ENCODE data around the gene CDH13.
A peak's percentile ranks its signal among the peaks of the same experiment; 100 is the strongest.

CDH13 gene

DNA sequence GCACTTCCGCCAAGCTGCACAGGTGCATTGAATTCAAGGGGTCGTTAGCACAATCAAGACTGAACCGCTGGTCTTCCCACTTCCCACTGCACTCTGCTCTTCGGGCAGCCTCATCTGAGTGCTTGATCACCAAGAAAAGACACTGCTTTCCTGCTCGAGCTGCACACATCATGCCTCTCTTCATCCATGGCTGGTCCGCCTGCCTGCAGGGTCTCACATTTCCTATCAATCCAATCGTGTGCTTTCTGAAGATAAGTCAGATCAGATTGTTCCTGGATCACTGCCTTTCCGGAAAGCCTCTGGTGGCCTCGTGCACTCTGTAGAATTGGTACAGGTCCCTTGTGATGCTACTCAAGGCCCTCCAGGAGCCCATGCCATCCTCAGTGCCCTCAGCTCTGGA is 1150.2 kb downstream of the CDH13 start:
- ATAC-seq: no peak
- TF ChIP-seq, protein P1, sequence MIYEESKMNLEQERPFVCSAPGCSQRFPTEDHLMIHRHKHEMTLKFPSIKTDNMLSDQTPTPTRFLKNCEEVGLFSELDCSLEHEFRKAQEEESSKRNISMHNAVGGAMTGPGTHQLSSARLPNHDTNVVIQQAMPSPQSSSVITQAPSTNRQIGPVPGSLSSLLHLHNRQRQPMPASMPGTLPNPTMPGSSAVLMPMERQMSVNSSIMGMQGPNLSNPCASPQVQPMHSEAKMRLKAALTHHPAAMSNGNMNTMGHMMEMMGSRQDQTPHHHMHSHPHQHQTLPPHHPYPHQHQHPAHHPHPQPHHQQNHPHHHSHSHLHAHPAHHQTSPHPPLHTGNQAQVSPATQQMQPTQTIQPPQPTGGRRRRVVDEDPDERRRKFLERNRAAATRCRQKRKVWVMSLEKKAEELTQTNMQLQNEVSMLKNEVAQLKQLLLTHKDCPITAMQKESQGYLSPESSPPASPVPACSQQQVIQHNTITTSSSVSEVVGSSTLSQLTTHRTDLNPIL (CRISPR knock-in tag; IDR thresholded peaks at IDR 0.05; ENCODE audit: low read depth): no peak
- TF ChIP-seq, protein P2, sequence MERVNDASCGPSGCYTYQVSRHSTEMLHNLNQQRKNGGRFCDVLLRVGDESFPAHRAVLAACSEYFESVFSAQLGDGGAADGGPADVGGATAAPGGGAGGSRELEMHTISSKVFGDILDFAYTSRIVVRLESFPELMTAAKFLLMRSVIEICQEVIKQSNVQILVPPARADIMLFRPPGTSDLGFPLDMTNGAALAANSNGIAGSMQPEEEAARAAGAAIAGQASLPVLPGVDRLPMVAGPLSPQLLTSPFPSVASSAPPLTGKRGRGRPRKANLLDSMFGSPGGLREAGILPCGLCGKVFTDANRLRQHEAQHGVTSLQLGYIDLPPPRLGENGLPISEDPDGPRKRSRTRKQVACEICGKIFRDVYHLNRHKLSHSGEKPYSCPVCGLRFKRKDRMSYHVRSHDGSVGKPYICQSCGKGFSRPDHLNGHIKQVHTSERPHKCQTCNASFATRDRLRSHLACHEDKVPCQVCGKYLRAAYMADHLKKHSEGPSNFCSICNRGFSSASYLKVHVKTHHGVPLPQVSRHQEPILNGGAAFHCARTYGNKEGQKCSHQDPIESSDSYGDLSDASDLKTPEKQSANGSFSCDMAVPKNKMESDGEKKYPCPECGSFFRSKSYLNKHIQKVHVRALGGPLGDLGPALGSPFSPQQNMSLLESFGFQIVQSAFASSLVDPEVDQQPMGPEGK (CRISPR knock-in tag; IDR thresholded peaks at IDR 0.05; ENCODE audit: borderline replicate concordance): no peak

DNA sequence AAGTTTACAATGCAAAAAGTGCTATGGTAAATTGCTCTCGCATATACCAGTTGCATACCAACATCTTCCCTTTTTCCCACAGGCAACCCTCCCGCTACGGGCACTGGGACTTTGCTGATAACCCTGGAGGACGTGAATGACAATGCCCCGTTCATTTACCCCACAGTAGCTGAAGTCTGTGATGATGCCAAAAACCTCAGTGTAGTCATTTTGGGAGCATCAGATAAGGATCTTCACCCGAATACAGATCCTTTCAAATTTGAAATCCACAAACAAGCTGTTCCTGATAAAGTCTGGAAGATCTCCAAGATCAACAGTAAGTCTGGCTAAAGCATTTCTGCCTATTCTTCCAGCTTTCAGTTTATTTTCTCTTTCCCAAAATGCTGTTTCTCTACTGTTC is 1153.1 kb downstream of the CDH13 start:
- no peak for TF ChIP-seq SNAI2 (CRISPR knock-in tag; IDR thresholded peaks at IDR 0.05)
- 0 out of 2 replicates have a peak, but pooled peaks have one; percentile 20 for TF ChIP-seq ZFP3 (CRISPR knock-in tag; IDR thresholded peaks at IDR 0.05)
- TF ChIP-seq, protein P2 (CRISPR knock-in tag; IDR thresholded peaks at IDR 0.05; ENCODE audit: borderline replicate concordance): no peak
- 0 out of 3 replicates have a peak, but pooled peaks have one; percentile 30 for ATAC-seq

DNA sequence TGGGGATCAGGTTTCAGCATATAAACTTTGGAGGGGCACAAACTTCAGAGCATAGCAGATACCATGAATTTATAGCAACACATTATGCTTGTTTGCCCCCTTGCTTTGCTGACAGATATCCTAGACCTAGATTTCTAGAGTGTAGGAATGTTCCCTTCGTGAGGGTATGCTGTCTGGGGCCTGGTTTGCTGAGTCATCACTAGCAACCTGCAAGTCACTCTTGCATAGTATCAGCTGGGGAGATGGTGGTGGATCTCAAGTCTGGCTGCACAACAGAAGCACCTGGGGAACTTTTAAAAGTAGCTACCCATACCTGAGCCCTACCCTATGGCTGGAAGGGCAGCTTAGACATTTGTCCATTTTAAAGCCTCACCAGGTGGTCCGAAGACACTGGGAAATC is 1158.7 kb downstream of the CDH13 start:
- no peak for ATAC-seq
- TF ChIP-seq ZC3H10 (CRISPR knock-in tag; IDR thresholded peaks at IDR 0.05) (no peak), TCF4 (CRISPR knock-in tag; IDR thresholded peaks at IDR 0.05; ENCODE audit: borderline replicate concordance) (no peak), OSR1 (CRISPR knock-in tag; IDR thresholded peaks at IDR 0.05) (no peak), SNAI2 (CRISPR knock-in tag; IDR thresholded peaks at IDR 0.05) (no peak), ZNF8 (CRISPR knock-in tag; IDR thresholded peaks at IDR 0.05) (no peak), CSDC2 (CRISPR knock-in tag; IDR thresholded peaks at IDR 0.05) (no peak), TOX (CRISPR knock-in tag; IDR thresholded peaks at IDR 0.05; ENCODE audit: borderline replicate concordance) (no peak), ZNF565 (CRISPR knock-in tag; conservative IDR thresholded peaks at IDR 0.05; ENCODE audit: low read depth) (no peak), ARNTL (CRISPR knock-in tag; IDR thresholded peaks at IDR 0.05; ENCODE audit: borderline replicate concordance, low read depth) (no peak)
- TF ChIP-seq, protein P1 (CRISPR knock-in tag; IDR thresholded peaks at IDR 0.05; ENCODE audit: low read depth): no peak
- TF ChIP-seq, protein P3, sequence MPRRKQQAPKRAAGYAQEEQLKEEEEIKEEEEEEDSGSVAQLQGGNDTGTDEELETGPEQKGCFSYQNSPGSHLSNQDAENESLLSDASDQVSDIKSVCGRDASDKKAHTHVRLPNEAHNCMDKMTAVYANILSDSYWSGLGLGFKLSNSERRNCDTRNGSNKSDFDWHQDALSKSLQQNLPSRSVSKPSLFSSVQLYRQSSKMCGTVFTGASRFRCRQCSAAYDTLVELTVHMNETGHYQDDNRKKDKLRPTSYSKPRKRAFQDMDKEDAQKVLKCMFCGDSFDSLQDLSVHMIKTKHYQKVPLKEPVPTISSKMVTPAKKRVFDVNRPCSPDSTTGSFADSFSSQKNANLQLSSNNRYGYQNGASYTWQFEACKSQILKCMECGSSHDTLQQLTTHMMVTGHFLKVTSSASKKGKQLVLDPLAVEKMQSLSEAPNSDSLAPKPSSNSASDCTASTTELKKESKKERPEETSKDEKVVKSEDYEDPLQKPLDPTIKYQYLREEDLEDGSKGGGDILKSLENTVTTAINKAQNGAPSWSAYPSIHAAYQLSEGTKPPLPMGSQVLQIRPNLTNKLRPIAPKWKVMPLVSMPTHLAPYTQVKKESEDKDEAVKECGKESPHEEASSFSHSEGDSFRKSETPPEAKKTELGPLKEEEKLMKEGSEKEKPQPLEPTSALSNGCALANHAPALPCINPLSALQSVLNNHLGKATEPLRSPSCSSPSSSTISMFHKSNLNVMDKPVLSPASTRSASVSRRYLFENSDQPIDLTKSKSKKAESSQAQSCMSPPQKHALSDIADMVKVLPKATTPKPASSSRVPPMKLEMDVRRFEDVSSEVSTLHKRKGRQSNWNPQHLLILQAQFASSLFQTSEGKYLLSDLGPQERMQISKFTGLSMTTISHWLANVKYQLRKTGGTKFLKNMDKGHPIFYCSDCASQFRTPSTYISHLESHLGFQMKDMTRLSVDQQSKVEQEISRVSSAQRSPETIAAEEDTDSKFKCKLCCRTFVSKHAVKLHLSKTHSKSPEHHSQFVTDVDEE (CRISPR knock-in tag; IDR thresholded peaks at IDR 0.05): no peak
- TF ChIP-seq, protein P4, sequence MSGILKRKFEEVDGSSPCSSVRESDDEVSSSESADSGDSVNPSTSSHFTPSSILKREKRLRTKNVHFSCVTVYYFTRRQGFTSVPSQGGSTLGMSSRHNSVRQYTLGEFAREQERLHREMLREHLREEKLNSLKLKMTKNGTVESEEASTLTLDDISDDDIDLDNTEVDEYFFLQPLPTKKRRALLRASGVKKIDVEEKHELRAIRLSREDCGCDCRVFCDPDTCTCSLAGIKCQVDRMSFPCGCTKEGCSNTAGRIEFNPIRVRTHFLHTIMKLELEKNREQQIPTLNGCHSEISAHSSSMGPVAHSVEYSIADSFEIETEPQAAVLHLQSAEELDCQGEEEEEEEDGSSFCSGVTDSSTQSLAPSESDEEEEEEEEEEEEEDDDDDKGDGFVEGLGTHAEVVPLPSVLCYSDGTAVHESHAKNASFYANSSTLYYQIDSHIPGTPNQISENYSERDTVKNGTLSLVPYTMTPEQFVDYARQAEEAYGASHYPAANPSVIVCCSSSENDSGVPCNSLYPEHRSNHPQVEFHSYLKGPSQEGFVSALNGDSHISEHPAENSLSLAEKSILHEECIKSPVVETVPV (CRISPR knock-in tag; IDR thresholded peaks at IDR 0.05): no peak
- TF ChIP-seq, protein P2 (CRISPR knock-in tag; IDR thresholded peaks at IDR 0.05; ENCODE audit: borderline replicate concordance): no peak

Measured in SK-N-SH treated with all-trans-retinoic acid at 6 μM for 48 hours (cell line).